SH-SY5Y (cell line): ENCODE measurements around the gene NFU1.

Source experiments
- GATA2 ChIP-seq: IDR thresholded peaks from 2 replicates; pipeline ENCODE4 v1.6.1; 2011; ENCODE audit warnings: mild to moderate bottlenecking, low read depth, low read length
- GATA3 ChIP-seq: IDR thresholded peaks from 2 replicates; pipeline ENCODE4 v1.6.1; 2011; ENCODE audit warnings: low read depth, mild to moderate bottlenecking, low read length, moderate library complexity

DNA sequence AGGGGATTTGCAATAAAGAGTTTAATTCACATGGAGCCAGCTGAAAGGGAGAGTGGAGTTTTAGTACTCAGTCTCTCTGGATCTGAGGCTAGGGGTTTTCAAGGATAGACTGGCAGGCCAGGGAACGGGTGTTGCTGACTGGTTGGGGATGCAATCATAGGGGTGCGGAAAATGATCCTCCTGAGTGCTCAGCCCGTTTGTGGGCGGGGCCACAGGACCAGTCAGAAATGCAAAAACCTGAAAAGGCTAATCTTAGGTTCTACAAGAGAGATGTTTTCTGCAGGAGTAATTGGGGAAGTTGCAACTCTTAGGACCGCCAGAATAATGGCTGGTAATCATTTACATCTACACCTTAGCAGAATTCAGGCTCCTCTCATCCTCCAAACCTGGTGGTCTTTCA is 2.5 kb downstream of the NFU1 start:
- TF ChIP-seq GATA2 (no peak), GATA3 (no peak)
